BLaER1 (cell line): ENCODE data around the gene GPR108.
A peak's percentile ranks its signal among the peaks of the same experiment; 100 is the strongest.
"Not testable (repeated sequence)": the region's sequence is repeated elsewhere in the genome, so short reads cannot be mapped to it uniquely, and the experiment has no call there.

Experiments
- H3K27ac ChIP-seq: shearing (Covaris generic); formaldehyde crosslinking; 2 replicates; pipeline ENCODE4 v1.8.1; 2022
- H3K27me3 ChIP-seq: shearing (Covaris generic); formaldehyde crosslinking; 2 replicates; pipeline ENCODE4 v1.8.1; 2022
- H3K36me3 ChIP-seq: shearing (Covaris generic); formaldehyde crosslinking; 2 replicates; pipeline ENCODE4 v1.8.1; 2022
- H3K4me1 ChIP-seq: shearing (Covaris generic); formaldehyde crosslinking; 2 replicates; pipeline ENCODE4 v1.8.1; 2022
- H3K4me2 ChIP-seq: shearing (Covaris generic); formaldehyde crosslinking; 2 replicates; pipeline ENCODE4 v1.8.1; 2022
- H3K4me3 ChIP-seq: shearing (Covaris generic); formaldehyde crosslinking; 2 replicates; pipeline ENCODE4 v1.8.1; 2022
- H3K9ac ChIP-seq: shearing (Covaris generic); formaldehyde crosslinking; 2 replicates; pipeline ENCODE4 v1.8.1; 2022
- H3K9me3 ChIP-seq: shearing (Covaris generic); formaldehyde crosslinking; 2 replicates; pipeline ENCODE4 v1.8.1; 2022
- H4K20me1 ChIP-seq: shearing (Covaris generic); formaldehyde crosslinking; 2 replicates; pipeline ENCODE4 v1.8.1; 2022
- Cebpa-rat ChIP-seq: shearing (Covaris generic); IDR thresholded peaks from 2 replicates; pipeline ENCODE4 v1.8.1; 2022

Gene GPR108

GRCh38 chr19:6772028-6772865 is 34.9 kb upstream of the GPR108 start, which contains the start of gene VAV1:
VAV1 (plus strand) TSS chr19:6772708; CDS start chr19:6772808, 100 bp downstream.
- H4K20me1 ChIP-seq, result peaks cover 41% of the 10 kb centered on the region
- H3K4me3 ChIP-seq, result peak within 1 kb of the TSS; percentile 99
- peaks cover 24% of the 10 kb centered on the region for H3K36me3 ChIP-seq
- peak within 1 kb of the TSS; percentile 93 for H3K9ac ChIP-seq
- H3K4me1 ChIP-seq, result peaks cover 41% of the 10 kb centered on the region
- no peak for TF ChIP-seq Cebpa-rat
- peak within 1 kb of the TSS; percentile 89 for H3K4me2 ChIP-seq
- peak within 1 kb of the TSS; percentile 99 for H3K27ac ChIP-seq
- H3K9me3 ChIP-seq, result no peaks in the 10 kb centered on the region
- H3K27me3 ChIP-seq, result no peaks in the 10 kb centered on the region

- peaks cover 34% of the 10 kb centered on the region for H4K20me1 ChIP-seq
- H3K9me3 ChIP-seq, H3K9ac ChIP-seq, H3K27me3 ChIP-seq, H3K4me3 ChIP-seq: not testable (repeated sequence)
- peak overlapping the region; percentile 99; the same call in 1 of the 2 replicates for H3K27ac ChIP-seq
- peaks cover 44% of the 10 kb centered on the region for H3K4me1 ChIP-seq
- peak overlapping the region; percentile 89 for H3K4me2 ChIP-seq
- H3K36me3 ChIP-seq, result peaks cover 17% of the 10 kb centered on the region
Observed at GRCh38 chr19:6771648-6772027, 34.3 kb upstream of the GPR108 start.

DNA sequence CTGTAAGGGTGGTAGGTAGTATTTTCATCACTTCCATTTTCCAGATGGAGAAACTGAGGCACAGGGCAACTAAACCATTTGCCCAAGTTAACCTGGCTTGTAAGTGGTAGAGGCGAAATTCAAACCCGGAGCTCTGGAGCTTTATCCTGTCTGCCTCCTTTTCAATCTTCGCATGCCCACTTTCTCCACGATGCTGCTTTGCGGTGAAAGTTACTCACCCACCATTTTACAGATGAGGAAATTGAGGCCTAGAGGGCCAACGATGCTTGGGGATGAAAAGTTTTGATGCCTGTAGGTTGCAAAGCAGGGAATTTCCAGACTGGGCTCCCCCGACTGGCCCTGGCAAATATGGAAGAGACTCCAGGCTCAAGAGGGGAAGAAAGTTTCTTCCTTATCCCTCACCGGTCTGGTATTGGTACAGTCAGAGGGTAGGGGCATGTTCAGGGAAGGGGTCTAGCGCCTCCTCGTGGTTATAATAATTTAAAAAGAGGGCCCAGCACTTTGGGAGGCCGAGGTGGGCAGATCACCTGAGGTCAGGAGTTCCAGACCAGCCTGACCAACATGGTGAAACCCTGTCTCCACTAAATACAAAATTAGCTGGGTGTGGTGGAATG is 31.7 kb upstream of the GPR108 start:
- H3K9ac ChIP-seq, result no peak overlapping the region
- no peaks in the 10 kb centered on the region for H3K36me3 ChIP-seq
- no peaks in the 10 kb centered on the region for H3K9me3 ChIP-seq
- H3K4me2 ChIP-seq, result no peak overlapping the region
- peaks cover 38% of the 10 kb centered on the region for H3K4me1 ChIP-seq
- H3K4me3 ChIP-seq, result no peak overlapping the region
- H3K27ac ChIP-seq, result no peak overlapping the region
- TF ChIP-seq Cebpa-rat, result no peak
- peaks cover 9% of the 10 kb centered on the region for H4K20me1 ChIP-seq
- no peaks in the 10 kb centered on the region for H3K27me3 ChIP-seq

DNA sequence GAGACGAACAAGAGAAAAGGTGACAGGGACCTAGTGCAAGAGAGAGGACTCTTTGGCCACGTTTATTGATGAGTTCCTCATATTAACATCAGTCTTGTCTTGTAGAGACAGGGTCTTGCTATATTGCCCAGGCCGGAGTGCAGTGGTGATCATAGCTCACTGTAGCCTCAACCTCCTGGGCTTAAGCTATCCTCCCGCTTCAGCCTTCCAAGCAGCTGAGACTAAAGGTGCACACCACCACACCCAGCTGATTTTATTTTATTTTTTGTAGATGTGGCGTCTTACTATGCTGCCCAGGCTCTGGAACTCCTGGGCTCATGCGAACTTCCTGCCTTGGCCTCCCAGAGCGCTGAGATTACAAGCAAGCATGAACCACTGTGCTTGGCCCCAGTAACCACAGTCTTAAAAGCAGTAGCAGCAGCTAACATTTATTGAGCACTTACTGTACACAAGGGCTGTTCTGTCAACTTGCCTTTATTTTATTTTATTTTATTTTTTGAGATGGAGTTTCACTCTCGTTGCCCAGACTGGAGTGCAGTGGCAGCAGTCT is 30.9 kb upstream of the GPR108 start:
- H3K9ac ChIP-seq, result no peak overlapping the region; the same call in 1 of the 2 replicates

GRCh38 chr19:6767357-6768235 is 30.2 kb upstream of the GPR108 start, which contains the start of gene SH2D3A:
SH2D3A (minus strand) TSS chr19:6767435; CDS start chr19:6763748, 3,687 bp downstream.
- no peak for TF ChIP-seq Cebpa-rat
- Histone ChIP-seq H3K27ac (peak within 1 kb of the TSS; percentile 52; the same call in 1 of the 2 replicates), H3K4me3 (peak within 1 kb of the TSS; percentile 73)

More for the DNA sequence above, 30.9 kb upstream of the GPR108 start:
- Histone ChIP-seq H3K9me3 (no peaks in the 10 kb centered on the region), H4K20me1 (peaks cover 1% of the 10 kb centered on the region; the same call in 1 of the 2 replicates), H3K4me1 (peaks cover 38% of the 10 kb centered on the region), H3K36me3 (no peaks in the 10 kb centered on the region), H3K27me3 (no peaks in the 10 kb centered on the region), H3K4me3 (peak overlapping the region; percentile 73), H3K4me2 (peak overlapping the region; percentile 98), H3K27ac (peak overlapping the region; percentile 52; the same call in 1 of the 2 replicates)
- no peak for TF ChIP-seq Cebpa-rat

GRCh38 chr19:6767081-6767356 is 29.6 kb upstream of the GPR108 start:
- Histone ChIP-seq H4K20me1 (no peaks in the 10 kb centered on the region), H3K9ac (peak overlapping the region; percentile 71), H3K4me1 (peaks cover 36% of the 10 kb centered on the region), H3K36me3 (no peaks in the 10 kb centered on the region), H3K27ac (peak overlapping the region; percentile 31; the same call in 1 of the 2 replicates), H3K4me2 (peak overlapping the region; percentile 98), H3K9me3 (no peaks in the 10 kb centered on the region), H3K4me3 (peak overlapping the region; percentile 73), H3K27me3 (no peaks in the 10 kb centered on the region)
- TF ChIP-seq Cebpa-rat, result no peak

More at GRCh38 chr19:6767357-6768235, 30.2 kb upstream of the GPR108 start, which contains the start of gene SH2D3A:
- peak within 1 kb of the TSS; percentile 71 for H3K9ac ChIP-seq
- H3K27me3 ChIP-seq, result no peaks in the 10 kb centered on the region
- peaks cover 38% of the 10 kb centered on the region for H3K4me1 ChIP-seq
- H4K20me1 ChIP-seq, result no peaks in the 10 kb centered on the region
- peak within 1 kb of the TSS; percentile 98 for H3K4me2 ChIP-seq
- no peaks in the 10 kb centered on the region for H3K36me3 ChIP-seq
- no peaks in the 10 kb centered on the region for H3K9me3 ChIP-seq

DNA sequence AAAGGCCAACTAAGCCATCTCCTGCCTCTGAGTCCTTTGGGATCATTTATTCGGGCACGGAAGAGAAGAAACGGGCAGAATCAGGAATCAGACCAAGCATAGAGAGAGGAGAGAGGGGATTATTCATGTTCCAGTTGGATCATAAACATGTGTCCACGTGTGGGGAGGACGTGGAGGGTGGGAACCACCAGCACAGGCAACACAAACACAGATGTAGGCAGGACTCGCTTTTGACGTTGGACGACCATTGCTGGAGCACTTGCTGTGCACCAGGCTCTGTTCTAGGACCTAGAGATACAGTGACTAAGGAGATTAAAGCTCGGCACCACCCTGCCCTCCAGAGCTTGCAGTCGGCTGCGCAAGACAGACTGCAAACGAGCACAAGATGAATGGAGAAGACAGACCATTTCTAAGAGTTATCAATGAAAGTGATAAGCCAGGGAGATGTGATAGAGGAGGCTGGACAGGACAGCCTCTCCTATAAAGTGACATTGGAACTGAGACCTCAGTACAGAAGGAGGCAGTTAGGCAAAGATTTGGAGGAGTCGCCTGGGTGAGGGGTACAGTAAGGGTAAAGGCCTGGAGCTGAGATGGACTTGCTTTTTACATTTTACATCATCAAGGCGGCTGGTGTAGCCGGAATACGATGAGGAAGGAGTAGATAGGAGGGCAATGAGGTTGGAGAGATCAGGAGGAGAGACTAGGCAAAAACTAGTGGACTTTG is 29.1 kb upstream of the GPR108 start:
- Histone ChIP-seq H3K9ac (peak overlapping the region; percentile 71), H3K27ac (0 out of 2 replicates have a peak overlapping the region, but pooled peaks have one; percentile 31), H3K4me2 (peak overlapping the region; percentile 98), H3K4me1 (peaks cover 31% of the 10 kb centered on the region), H3K9me3 (no peaks in the 10 kb centered on the region), H3K4me3 (peak overlapping the region; percentile 73), H3K27me3 (no peaks in the 10 kb centered on the region), H4K20me1 (no peaks in the 10 kb centered on the region), H3K36me3 (no peaks in the 10 kb centered on the region)
- TF ChIP-seq Cebpa-rat, result no peak

DNA sequence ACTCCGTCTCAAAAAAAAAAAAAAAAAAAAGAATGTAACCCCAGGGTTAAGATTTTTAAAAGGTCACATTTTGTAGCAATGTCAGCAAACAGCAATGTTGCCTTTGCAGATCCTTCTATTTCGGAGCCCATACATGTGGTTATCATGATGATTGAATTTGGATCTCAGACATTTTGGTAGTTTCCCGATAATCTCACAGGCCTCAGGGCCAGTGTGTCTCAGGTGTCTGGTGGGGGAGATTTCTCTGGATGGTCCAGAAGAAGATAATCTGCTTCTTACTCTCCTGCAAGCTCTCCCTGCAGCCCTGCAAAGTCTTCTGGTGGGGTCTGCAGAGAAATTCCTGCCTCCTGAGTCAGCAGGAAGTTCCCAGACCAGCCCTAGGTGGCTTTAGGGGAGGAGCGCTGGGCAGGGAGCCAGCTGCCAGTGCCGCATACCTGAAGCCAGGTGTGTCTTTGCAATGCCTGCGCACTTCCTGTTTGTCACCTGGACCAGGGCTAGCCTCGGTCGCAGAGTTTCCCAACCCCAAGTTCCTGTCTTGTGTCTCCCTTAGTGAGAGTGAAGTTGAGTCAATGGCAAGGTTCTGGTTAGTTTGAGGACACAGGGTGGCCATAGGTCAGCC is 28.5 kb upstream of the GPR108 start:
- Histone ChIP-seq H3K4me3 (no peak overlapping the region), H3K4me1 (peaks cover 27% of the 10 kb centered on the region), H3K27me3 (no peaks in the 10 kb centered on the region), H3K9me3 (no peaks in the 10 kb centered on the region), H3K36me3 (no peaks in the 10 kb centered on the region), H4K20me1 (no peaks in the 10 kb centered on the region), H3K27ac (no peak overlapping the region), H3K9ac (no peak overlapping the region), H3K4me2 (peak overlapping the region; percentile 98)
- TF ChIP-seq Cebpa-rat, result no peak

- H4K20me1 ChIP-seq, H3K27ac ChIP-seq, H3K27me3 ChIP-seq, H3K4me2 ChIP-seq, H3K9ac ChIP-seq, H3K4me3 ChIP-seq, H3K9me3 ChIP-seq: not testable (repeated sequence)
- Histone ChIP-seq H3K4me1 (peaks cover 22% of the 10 kb centered on the region), H3K36me3 (peaks cover 12% of the 10 kb centered on the region; the same call in 1 of the 2 replicates)
Observed at GRCh38 chr19:6762253-6762797, 24.9 kb upstream of the GPR108 start.
